ENCODE results near the gene NCBP2.

The NCBP2 gene

DNA sequence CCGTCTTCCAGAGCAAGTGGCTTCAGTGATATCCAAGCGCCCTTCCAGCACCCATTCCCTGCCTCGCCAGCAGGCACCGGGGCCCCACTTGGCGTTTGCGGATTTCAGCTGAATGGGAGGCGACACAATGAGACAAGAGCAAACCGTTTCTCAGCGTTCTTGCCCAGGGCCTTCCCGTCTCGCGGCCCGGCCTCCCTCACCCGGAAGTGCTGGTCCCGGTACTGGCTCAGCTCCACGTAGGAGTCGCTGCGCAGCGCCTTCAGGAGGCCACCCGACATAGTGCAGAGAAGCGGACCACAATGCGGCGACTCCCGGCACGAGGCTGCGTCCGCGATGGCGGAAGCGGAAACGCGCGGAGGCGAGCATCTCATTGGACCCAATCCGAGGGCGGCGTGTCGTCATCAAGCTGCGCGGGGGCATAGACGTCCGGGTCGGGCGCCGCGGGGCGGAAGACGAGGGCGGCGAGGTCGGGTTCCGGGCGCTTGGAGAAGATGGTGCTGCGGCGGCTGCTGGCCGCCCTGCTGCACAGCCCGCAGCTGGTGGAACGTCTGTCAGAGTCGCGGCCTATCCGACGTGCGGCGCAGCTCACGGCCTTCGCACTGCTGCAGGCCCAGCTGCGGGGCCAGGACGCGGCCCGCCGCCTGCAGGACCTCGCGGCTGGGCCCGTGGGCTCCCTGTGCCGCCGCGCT lies at the start of gene NCBP2:
Gene NCBP2, minus strand, starts transcription at position 303 of the 689 bp plus-strand sequence. Its CDS starts 25 bp downstream, at position 278.
- H3K27ac ChIP-seq (ENCODE audit: low read length), result peak within 1 kb of the TSS; percentile 94
- peak within 1 kb of the TSS; percentile 99 for H3K4me3 ChIP-seq (ENCODE audit: low read depth in 1 of 2, low read length in 2 of 2)
- peaks cover 8 to 25% of the 10 kb centered on the region in 2 donors for H3K4me1 ChIP-seq (ENCODE audit: control insufficient read depth in 1 of 2, insufficient read depth in 2 of 2, low read length in 2 of 2)
- H3K27me3 ChIP-seq (ENCODE audit: low read depth, low read length), result no peaks in the 10 kb centered on the region
- H3K36me3 ChIP-seq (ENCODE audit: control insufficient read depth in 1 of 2, insufficient read depth in 2 of 2, low read length in 2 of 2), result peaks cover 20 to 31% of the 10 kb centered on the region in 2 donors
- H3K9me3 ChIP-seq (ENCODE audit: control insufficient read depth in 1 of 2, low read length in 2 of 2), result no peaks in the 10 kb centered on the region

- Histone ChIP-seq H3K27ac (ENCODE audit: low read length) (no peak overlapping the region), H3K9me3 (ENCODE audit: control insufficient read depth in 1 of 2, low read length in 2 of 2) (no peaks in the 10 kb centered on the region), H3K4me3 (ENCODE audit: low read depth in 1 of 2, low read length in 2 of 2) (no peak overlapping the region), H3K27me3 (ENCODE audit: low read depth, low read length) (no peaks in the 10 kb centered on the region), H3K4me1 (ENCODE audit: control insufficient read depth in 1 of 2, insufficient read depth in 2 of 2, low read length in 2 of 2) (no peaks in the 10 kb centered on the region), H3K36me3 (ENCODE audit: control insufficient read depth in 1 of 2, insufficient read depth in 2 of 2, low read length in 2 of 2) (no peaks in the 10 kb centered on the region)
Observed at GRCh38 chr3:196991581-196992460, 49.5 kb upstream of the NCBP2 start.

GRCh38 chr3:196990601-196991007 lies 48.3 kb upstream of the NCBP2 start:
- no peak overlapping the region for H3K27ac ChIP-seq (ENCODE audit: low read length)
- H3K4me3 ChIP-seq (ENCODE audit: low read depth in 1 of 2, low read length in 2 of 2), result no peak overlapping the region
- no peaks in the 10 kb centered on the region for H3K9me3 ChIP-seq (ENCODE audit: control insufficient read depth in 1 of 2, low read length in 2 of 2)
- H3K4me1 ChIP-seq (ENCODE audit: control insufficient read depth in 1 of 2, insufficient read depth in 2 of 2, low read length in 2 of 2), result no peaks in the 10 kb centered on the region
- H3K27me3 ChIP-seq (ENCODE audit: low read depth, low read length), result no peaks in the 10 kb centered on the region
- no peaks in the 10 kb centered on the region for H3K36me3 ChIP-seq (ENCODE audit: control insufficient read depth in 1 of 2, insufficient read depth in 2 of 2, low read length in 2 of 2)

- Histone ChIP-seq H3K4me3 (ENCODE audit: low read depth in 1 of 2, low read length in 2 of 2) (no peak overlapping the region), H3K27ac (ENCODE audit: low read length) (no peak overlapping the region), H3K4me1 (ENCODE audit: control insufficient read depth in 1 of 2, insufficient read depth in 2 of 2, low read length in 2 of 2) (no peaks in the 10 kb centered on the region), H3K9me3 (ENCODE audit: control insufficient read depth in 1 of 2, low read length in 2 of 2) (no peaks in the 10 kb centered on the region), H3K36me3 (ENCODE audit: control insufficient read depth in 1 of 2, insufficient read depth in 2 of 2, low read length in 2 of 2) (no peaks in the 10 kb centered on the region), H3K27me3 (ENCODE audit: low read depth, low read length) (no peaks in the 10 kb centered on the region)
Observed at GRCh38 chr3:196989721-196990262, 47.5 kb upstream of the NCBP2 start.

DNA sequence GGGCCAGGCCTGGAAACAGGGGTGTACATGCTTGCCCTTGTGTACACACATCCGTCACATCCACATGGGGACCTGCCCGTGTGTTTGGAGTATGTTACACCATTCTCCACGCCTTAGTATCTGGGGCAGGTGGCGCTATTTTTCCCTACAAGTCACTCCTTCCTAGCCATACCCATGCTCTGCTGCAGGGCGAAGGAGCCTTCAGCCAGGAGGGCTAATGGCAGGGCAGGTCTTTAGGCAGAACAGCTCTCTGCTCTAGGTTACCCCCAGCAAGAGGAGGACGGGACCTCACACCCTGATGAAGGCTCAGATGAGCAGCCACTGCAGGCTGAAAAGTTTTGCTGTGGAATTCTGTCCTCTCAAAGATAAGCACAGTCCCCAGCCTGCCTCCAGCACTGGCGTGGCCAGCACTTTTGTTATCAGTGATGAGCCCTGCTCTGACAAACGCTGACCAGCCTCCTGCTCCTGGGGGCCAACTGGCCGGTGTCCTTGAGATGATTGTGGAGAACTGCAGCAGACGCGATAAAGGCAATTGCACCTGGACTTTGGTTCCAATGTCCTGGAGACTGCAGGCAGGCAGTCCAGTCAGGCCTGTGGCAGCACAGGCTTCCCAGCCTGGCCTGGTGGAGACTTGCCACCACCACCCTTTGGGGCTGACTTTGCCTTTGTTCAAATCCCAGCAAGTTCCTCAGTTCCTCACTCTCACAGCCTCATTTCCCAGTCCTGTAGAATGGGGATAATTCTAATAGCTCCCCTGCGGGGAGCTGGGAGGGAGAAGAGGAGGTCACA lies 46.1 kb upstream of the NCBP2 start:
- no peaks in the 10 kb centered on the region for H3K36me3 ChIP-seq (ENCODE audit: control insufficient read depth in 1 of 2, insufficient read depth in 2 of 2, low read length in 2 of 2)
- peaks cover under 1 to 1% of the 10 kb centered on the region in 2 donors for H3K9me3 ChIP-seq (ENCODE audit: control insufficient read depth in 1 of 2, low read length in 2 of 2)
- H3K27ac ChIP-seq (ENCODE audit: low read length), result no peak overlapping the region
- H3K27me3 ChIP-seq (ENCODE audit: low read depth, low read length), result no peaks in the 10 kb centered on the region
- H3K4me1 ChIP-seq (ENCODE audit: control insufficient read depth in 1 of 2, insufficient read depth in 2 of 2, low read length in 2 of 2), result no peaks in the 10 kb centered on the region
- no peak overlapping the region for H3K4me3 ChIP-seq (ENCODE audit: low read depth in 1 of 2, low read length in 2 of 2)

DNA sequence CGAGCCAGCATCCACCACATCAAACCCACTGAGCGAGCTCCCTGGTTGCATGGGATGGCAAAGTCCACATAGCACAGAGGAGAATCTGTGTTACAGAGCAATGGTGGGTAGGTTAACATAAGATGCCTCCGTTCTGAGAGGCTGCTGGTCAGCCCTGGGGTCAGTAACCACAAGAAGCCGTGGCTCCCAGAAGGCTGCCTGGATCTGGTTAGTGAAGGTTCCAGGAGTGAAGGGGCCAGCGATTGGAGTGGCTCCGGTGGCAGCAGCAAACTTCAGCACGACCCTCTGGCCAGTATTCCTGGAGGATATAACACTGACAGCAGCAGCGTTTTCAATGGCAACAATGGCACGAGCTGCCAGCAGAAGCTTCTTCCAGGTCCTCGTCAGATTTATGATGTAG lies 44.7 kb upstream of the NCBP2 start:
- Histone ChIP-seq H3K9me3 (ENCODE audit: control insufficient read depth in 1 of 2, low read length in 2 of 2) (peaks cover 5 to 7% of the 10 kb centered on the region in 2 donors), H3K4me3 (ENCODE audit: low read depth in 1 of 2, low read length in 2 of 2) (no peak overlapping the region), H3K4me1 (ENCODE audit: control insufficient read depth in 1 of 2, insufficient read depth in 2 of 2, low read length in 2 of 2) (no peaks in the 10 kb centered on the region), H3K36me3 (ENCODE audit: control insufficient read depth in 1 of 2, insufficient read depth in 2 of 2, low read length in 2 of 2) (no peaks in the 10 kb centered on the region), H3K27me3 (ENCODE audit: low read depth, low read length) (no peaks in the 10 kb centered on the region), H3K27ac (ENCODE audit: low read length) (no peak overlapping the region)

DNA sequence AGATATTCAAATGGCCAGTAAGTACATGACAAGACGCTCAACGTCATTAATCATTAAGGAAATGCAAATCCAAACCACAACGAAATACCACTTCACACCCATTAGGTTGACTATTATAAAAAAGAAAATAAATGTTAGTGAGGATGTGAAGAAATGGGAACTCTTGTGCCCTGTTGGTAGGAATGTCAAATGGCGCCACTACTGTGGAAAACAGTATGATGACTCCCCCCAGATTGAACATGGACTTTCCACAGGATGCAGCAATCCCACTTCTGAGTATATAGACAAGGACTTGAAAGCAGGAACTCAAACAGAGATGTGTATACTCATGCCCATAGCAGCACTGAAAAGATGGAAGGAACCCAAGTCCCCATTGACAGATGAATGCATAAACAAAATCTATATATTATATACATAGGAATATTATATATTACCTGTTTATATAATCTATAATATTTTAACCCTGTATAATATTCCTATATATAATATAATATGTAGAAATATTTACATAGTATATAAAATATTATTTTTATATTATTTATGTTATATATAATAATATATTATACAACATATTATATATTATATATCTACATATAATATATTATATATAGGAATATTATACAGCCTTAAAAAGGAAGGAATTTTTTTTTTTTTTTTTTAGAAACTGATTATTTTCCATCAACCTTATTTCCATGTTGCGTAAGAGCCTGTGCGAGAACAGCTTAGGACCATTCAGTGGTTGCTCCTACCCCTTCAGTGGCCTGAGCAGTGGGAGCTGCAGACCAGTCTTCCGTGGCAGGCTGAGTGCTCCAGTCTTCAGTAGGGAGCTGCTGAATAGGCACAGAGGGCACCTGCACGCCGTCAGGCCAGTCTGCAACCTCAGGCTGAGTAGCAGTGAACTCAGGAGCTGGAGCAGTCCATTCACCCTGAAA lies 43.9 kb upstream of the NCBP2 start:
- Histone ChIP-seq H3K9me3 (ENCODE audit: control insufficient read depth in 1 of 2, low read length in 2 of 2) (peaks cover 5 to 7% of the 10 kb centered on the region in 2 donors), H3K4me1 (ENCODE audit: control insufficient read depth in 1 of 2, insufficient read depth in 2 of 2, low read length in 2 of 2) (no peaks in the 10 kb centered on the region), H3K4me3 (ENCODE audit: low read depth in 1 of 2, low read length in 2 of 2) (no peak overlapping the region), H3K36me3 (ENCODE audit: control insufficient read depth in 1 of 2, insufficient read depth in 2 of 2, low read length in 2 of 2) (no peaks in the 10 kb centered on the region), H3K27me3 (ENCODE audit: low read depth, low read length) (no peaks in the 10 kb centered on the region), H3K27ac (ENCODE audit: low read length) (no peak overlapping the region)

DNA sequence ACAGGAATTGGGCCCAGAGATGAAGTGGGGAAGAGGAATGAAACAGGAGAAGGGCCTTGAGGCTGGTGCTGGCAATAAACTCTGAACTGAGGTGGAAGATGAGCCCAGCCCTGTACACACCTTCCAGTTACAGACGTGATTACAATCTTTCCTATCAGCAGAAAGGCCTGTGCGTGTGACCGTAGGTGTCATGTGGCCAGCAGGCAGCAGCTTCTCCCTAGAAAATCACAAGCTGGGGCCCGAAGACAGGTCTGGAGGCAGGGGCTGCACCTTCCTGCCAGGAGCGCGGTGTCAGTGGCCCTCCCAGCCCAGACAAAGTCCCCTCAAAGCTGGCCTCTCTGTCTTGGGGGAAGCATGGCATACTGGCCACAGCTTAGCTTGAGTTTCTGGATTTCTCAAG lies 43.0 kb upstream of the NCBP2 start:
- H3K4me3 ChIP-seq (ENCODE audit: low read depth in 1 of 2, low read length in 2 of 2), result no peak overlapping the region
- H3K4me1 ChIP-seq (ENCODE audit: control insufficient read depth in 1 of 2, insufficient read depth in 2 of 2, low read length in 2 of 2), result no peaks in the 10 kb centered on the region
- no peaks in the 10 kb centered on the region for H3K36me3 ChIP-seq (ENCODE audit: control insufficient read depth in 1 of 2, insufficient read depth in 2 of 2, low read length in 2 of 2)
- no peak overlapping the region for H3K27ac ChIP-seq (ENCODE audit: low read length)
- peaks cover 5 to 7% of the 10 kb centered on the region in 2 donors for H3K9me3 ChIP-seq (ENCODE audit: control insufficient read depth in 1 of 2, low read length in 2 of 2)
- H3K27me3 ChIP-seq (ENCODE audit: low read depth, low read length), result no peaks in the 10 kb centered on the region

DNA sequence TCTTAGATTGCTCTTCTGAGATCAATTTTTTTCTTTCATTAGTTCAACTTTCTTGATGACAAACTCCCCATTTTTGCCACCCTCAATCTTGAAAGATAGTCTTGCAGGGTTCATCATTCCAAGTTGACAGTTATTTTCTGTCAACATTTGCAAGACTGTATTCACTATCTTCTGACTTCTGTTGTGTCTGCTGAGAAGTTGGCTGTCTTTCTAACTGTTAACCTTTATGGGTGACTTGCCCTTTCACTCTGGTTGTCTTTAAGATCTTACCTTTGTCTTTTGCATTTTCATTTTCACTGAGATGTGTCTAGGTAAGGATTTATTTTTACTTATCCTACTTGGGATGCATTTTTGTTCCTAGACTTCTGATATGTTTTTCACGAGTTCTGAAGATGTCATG lies 40.9 kb upstream of the NCBP2 start:
- Histone ChIP-seq H3K4me3 (ENCODE audit: low read depth in 1 of 2, low read length in 2 of 2) (no peak overlapping the region), H3K9me3 (ENCODE audit: control insufficient read depth in 1 of 2, low read length in 2 of 2) (peaks cover 5 to 7% of the 10 kb centered on the region in 2 donors)

DNA sequence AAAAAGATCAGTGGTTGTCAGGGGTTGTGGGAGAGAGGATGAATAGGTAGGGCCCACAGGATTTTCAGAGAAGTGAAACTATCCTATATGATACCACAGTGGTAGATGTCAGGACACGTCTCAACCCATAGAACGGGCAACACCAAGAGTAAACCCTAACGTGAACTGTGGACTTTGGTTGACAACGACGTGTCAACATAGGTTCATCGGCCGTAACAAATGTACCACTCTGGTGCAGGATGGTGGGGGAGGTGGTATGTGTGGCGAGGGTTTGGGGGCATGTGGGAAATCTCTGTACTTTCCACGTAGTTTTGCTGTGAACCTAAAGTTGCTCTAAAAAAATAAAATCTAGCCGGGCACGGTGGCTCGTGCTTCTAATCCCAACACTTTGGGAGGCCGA lies 39.3 kb upstream of the NCBP2 start:
- Histone ChIP-seq H3K27me3 (ENCODE audit: low read depth, low read length) (no peaks in the 10 kb centered on the region), H3K4me1 (ENCODE audit: control insufficient read depth in 1 of 2, insufficient read depth in 2 of 2, low read length in 2 of 2) (no peaks in the 10 kb centered on the region), H3K4me3 (ENCODE audit: low read depth in 1 of 2, low read length in 2 of 2) (no peak overlapping the region), H3K9me3 (ENCODE audit: control insufficient read depth in 1 of 2, low read length in 2 of 2) (peaks cover 5 to 7% of the 10 kb centered on the region in 2 donors), H3K27ac (ENCODE audit: low read length) (no peak overlapping the region), H3K36me3 (ENCODE audit: control insufficient read depth in 1 of 2, insufficient read depth in 2 of 2, low read length in 2 of 2) (no peaks in the 10 kb centered on the region)

More for the DNA sequence above, 40.9 kb upstream of the NCBP2 start:
- Histone ChIP-seq H3K36me3 (ENCODE audit: control insufficient read depth in 1 of 2, insufficient read depth in 2 of 2, low read length in 2 of 2) (no peaks in the 10 kb centered on the region), H3K27ac (ENCODE audit: low read length) (no peak overlapping the region), H3K4me1 (ENCODE audit: control insufficient read depth in 1 of 2, insufficient read depth in 2 of 2, low read length in 2 of 2) (no peaks in the 10 kb centered on the region), H3K27me3 (ENCODE audit: low read depth, low read length) (no peaks in the 10 kb centered on the region)

All from muscle layer of duodenum (tissue), 2 donors.